Neural progenitor cell (in vitro differentiated cells): Measurements from ENCODE around the gene DTNA. TPM values are rescaled to one million over a fixed set of nuclear protein-coding genes. Genes with fewer than 3 reads are reported as not detected.

Source experiments
- DNase-seq: peaks from one replicate; pipeline ENCODE4 v3.0.0-alpha.2; 2016; ENCODE audit warnings: low spot score
- H2AFZ ChIP-seq: fragments of 200-600 bp; sonication (generic); replicated peaks from 2 replicates; pipeline ENCODE4 v1.6.1; 2016; ENCODE audit warnings: antibody characterized with exemption
- H3F3A ChIP-seq: fragments of 200-600 bp; sonication (generic); 2 replicates; pipeline ENCODE4 v1.6.1; 2016; ENCODE audit warnings: antibody characterized with exemption, low read depth
- H3K27ac ChIP-seq: fragments of 200-600 bp; sonication (generic); 2 replicates; pipeline ENCODE4 v1.5.1; 2016; ENCODE audit warnings: mild to moderate bottlenecking
- H3K27me3 ChIP-seq: fragments of 200-600 bp; sonication (generic); 2 replicates; pipeline ENCODE4 v1.6.1; 2016; ENCODE audit warnings: mild to moderate bottlenecking, moderate library complexity
- H3K36me3 ChIP-seq: fragments of 200-600 bp; sonication (generic); 2 replicates; pipeline ENCODE4 v1.5.1; 2016
- H3K4me1 ChIP-seq: fragments of 200-600 bp; sonication (generic); 2 replicates; pipeline ENCODE4 v1.6.1; 2016; ENCODE audit warnings: mixed run types
- H3K4me2 ChIP-seq: fragments of 200-600 bp; sonication (generic); 2 replicates; pipeline ENCODE4 v1.6.1; 2016
- H3K4me3 ChIP-seq: fragments of 200-600 bp; sonication (generic); 2 replicates; pipeline ENCODE4 v1.5.1; 2016
- H3K79me2 ChIP-seq: fragments of 200-600 bp; sonication (generic); 2 replicates; pipeline ENCODE4 v1.6.1; 2016; ENCODE audit warnings: low read depth
- H3K9ac ChIP-seq: fragments of 200-600 bp; sonication (generic); 2 replicates; pipeline ENCODE4 v1.6.1; 2016
- H3K9me3 ChIP-seq: fragments of 200-600 bp; sonication (generic); 2 replicates; pipeline ENCODE4 v1.5.1; 2016; ENCODE audit warnings: low read depth
- H4K20me1 ChIP-seq: fragments of 200-600 bp; sonication (generic); 2 replicates; pipeline ENCODE4 v1.6.1; 2016; ENCODE audit warnings: low read depth
- H3K27ac Mint-ChIP-seq: 3 replicates; pipeline ENCODE4 v1.8.0; 2021; ENCODE audit warnings: mixed read lengths
- H3K27me3 Mint-ChIP-seq: 2 replicates; pipeline ENCODE4 v1.8.0; 2022; ENCODE audit warnings: low read depth, mild to moderate bottlenecking, inconsistent platforms, moderate library complexity, mixed read lengths; ENCODE audit not compliant: insufficient read depth
- H3K36me3 Mint-ChIP-seq: 3 replicates; pipeline ENCODE4 v1.8.0; 2021; ENCODE audit warnings: mixed read lengths
- H3K4me1 Mint-ChIP-seq: 3 replicates; pipeline ENCODE4 v1.8.0; 2021; ENCODE audit warnings: mixed read lengths
- H3K4me3 Mint-ChIP-seq: 3 replicates; pipeline ENCODE4 v1.8.0; 2021; ENCODE audit warnings: mild to moderate bottlenecking, moderate library complexity, mixed read lengths
- H3K9me3 Mint-ChIP-seq: 3 replicates; pipeline ENCODE4 v1.8.0; 2020; ENCODE audit warnings: mixed read lengths
- EZH2 ChIP-seq: fragments of 200-600 bp; sonication (generic); IDR thresholded peaks from 2 replicates; pipeline ENCODE4 v1.6.1; 2017; ENCODE audit warnings: antibody characterized with exemption, mild to moderate bottlenecking, moderate library complexity
- EZH2phosphoT487 ChIP-seq: fragments of 200-600 bp; sonication (generic); IDR thresholded peaks from 2 replicates; pipeline ENCODE4 v1.6.1; 2017; ENCODE audit warnings: antibody characterized with exemption
- total RNA-seq: library from RNA; depleted of rRNA; stranded (reverse); fragments of >200 nt; gene quantifications from 2 replicates; pipeline ENCODE4 v1.2.3, GENCODE V29; 2015; ENCODE audit warnings: low replicate concordance
- TF ChIP-seq, protein P1 (sequence below): fragments of 200-600 bp; sonication (generic); IDR thresholded peaks from 2 replicates; pipeline ENCODE4 v1.5.1; 2017; ENCODE audit warnings: antibody characterized with exemption, mild to moderate bottlenecking

DTNA gene
- total RNA-seq, 1 donor from 2014 or later, result 15.0 TPM

DNA sequence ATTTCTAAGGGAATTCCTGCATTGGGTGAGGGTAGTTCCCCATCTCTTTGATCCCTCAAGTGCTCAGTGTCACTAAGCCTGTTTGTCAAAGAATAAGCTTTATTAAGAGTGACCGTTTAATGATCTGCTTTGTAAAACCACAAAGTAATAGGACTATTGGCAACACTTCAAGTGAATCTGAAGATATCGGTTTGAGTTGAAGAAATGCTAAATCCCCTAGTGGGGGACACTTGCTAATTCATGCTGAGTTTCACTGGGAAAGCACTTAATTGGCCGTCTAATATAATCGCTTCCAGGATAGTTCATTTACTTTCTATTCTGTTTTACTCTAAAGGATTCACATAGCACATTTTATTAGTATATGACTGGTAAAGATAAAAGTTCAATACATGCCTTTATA, 54.4 kb downstream of the DTNA start:
- Mint-ChIP-seq H3K27me3 (no peaks in the 10 kb centered on the region), H3K9me3 (no peaks in the 10 kb centered on the region), H3K4me3 (no peak overlapping the region), H3K27ac (no peak overlapping the region), H3K36me3 (peaks cover 20% of the 10 kb centered on the region), H3K4me1 (peaks cover 11% of the 10 kb centered on the region)
- Histone ChIP-seq H3K36me3 (no peaks in the 10 kb centered on the region), H3K27ac (no peak overlapping the region), H2AFZ (no peak overlapping the region), H4K20me1 (no peaks in the 10 kb centered on the region), H3K9ac (no peak overlapping the region), H3K27me3 (no peaks in the 10 kb centered on the region), H3K4me3 (no peak overlapping the region), H3K9me3 (no peaks in the 10 kb centered on the region), H3K79me2 (no peaks in the 10 kb centered on the region), H3K4me2 (no peak overlapping the region), H3F3A (no peaks in the 10 kb centered on the region), H3K4me1 (no peaks in the 10 kb centered on the region)
- DNase-seq, result no peak
- TF ChIP-seq EZH2phosphoT487, result no peak
- TF ChIP-seq EZH2, result no peak
- TF ChIP-seq, protein P1, sequence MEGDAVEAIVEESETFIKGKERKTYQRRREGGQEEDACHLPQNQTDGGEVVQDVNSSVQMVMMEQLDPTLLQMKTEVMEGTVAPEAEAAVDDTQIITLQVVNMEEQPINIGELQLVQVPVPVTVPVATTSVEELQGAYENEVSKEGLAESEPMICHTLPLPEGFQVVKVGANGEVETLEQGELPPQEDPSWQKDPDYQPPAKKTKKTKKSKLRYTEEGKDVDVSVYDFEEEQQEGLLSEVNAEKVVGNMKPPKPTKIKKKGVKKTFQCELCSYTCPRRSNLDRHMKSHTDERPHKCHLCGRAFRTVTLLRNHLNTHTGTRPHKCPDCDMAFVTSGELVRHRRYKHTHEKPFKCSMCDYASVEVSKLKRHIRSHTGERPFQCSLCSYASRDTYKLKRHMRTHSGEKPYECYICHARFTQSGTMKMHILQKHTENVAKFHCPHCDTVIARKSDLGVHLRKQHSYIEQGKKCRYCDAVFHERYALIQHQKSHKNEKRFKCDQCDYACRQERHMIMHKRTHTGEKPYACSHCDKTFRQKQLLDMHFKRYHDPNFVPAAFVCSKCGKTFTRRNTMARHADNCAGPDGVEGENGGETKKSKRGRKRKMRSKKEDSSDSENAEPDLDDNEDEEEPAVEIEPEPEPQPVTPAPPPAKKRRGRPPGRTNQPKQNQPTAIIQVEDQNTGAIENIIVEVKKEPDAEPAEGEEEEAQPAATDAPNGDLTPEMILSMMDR, result no peak

DNA sequence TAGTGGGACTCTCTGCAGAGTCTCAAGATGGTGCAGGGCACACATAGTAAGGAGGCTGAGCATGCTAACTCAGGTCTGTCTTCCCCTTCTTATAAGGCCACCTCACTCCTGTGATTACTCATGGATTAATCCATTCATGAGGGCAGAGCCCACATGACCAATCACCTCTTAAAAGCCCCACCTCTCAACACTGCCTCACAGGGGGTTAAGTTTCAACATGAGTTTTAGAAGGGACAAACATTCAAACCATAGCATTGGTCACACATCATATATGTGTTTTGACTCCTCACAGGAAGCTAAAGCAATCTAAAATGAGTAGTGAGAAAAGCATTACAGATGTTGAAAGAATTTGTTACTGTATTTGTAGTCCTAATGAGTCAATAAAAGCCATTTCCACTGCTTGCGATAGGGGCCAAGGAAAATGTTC, 57.5 kb downstream of the DTNA start:
- H3K4me1 Mint-ChIP-seq, result peaks cover 11% of the 10 kb centered on the region
- no peak overlapping the region for H3K4me3 Mint-ChIP-seq
- peaks cover 2% of the 10 kb centered on the region for H3K9me3 Mint-ChIP-seq
- H3K36me3 Mint-ChIP-seq, result peaks cover 20% of the 10 kb centered on the region
- H3K27me3 Mint-ChIP-seq, result no peaks in the 10 kb centered on the region
- H3F3A ChIP-seq, result no peaks in the 10 kb centered on the region
- H3K4me3 ChIP-seq, result no peak overlapping the region
- no peaks in the 10 kb centered on the region for H4K20me1 ChIP-seq
- H3K4me1 ChIP-seq, result no peaks in the 10 kb centered on the region
- H3K36me3 ChIP-seq, result no peaks in the 10 kb centered on the region
- H3K9ac ChIP-seq, result no peak overlapping the region
- TF ChIP-seq, protein P1, result no peak
- TF ChIP-seq EZH2phosphoT487, result no peak
- no peak overlapping the region for H3K27ac Mint-ChIP-seq
- no peaks in the 10 kb centered on the region for H3K9me3 ChIP-seq
- no peaks in the 10 kb centered on the region for H3K79me2 ChIP-seq
- H3K27ac ChIP-seq, result no peak overlapping the region
- DNase-seq, result no peak
- no peak overlapping the region for H2AFZ ChIP-seq
- H3K27me3 ChIP-seq, result no peaks in the 10 kb centered on the region
- H3K4me2 ChIP-seq, result no peak overlapping the region

DNA sequence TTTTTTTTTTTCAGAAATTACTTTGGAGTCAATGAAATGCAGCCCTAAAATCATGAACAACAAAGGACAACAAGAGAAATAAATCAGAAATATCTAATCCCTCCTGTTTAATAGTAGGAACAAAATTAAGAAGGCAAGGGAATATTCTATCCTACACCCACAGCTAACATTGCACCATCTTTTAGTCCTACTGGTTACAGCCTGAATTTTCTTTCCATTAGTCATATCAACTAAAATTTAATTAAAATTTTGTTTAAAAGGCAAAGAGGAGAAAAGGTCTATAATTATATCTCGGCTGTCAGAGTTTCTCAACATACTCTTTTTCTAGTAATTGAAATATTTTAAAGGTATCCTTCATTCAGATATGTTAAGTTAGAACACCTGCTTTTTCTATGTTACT, 61.9 kb downstream of the DTNA start:
- TF ChIP-seq EZH2, result no peak
- TF ChIP-seq, protein P1, result no peak
- no peak for TF ChIP-seq EZH2phosphoT487

More for the DNA sequence above, 61.9 kb downstream of the DTNA start:
- no peak overlapping the region for H3K27ac Mint-ChIP-seq
- Histone ChIP-seq H3K27me3 (no peaks in the 10 kb centered on the region), H2AFZ (no peak overlapping the region), H3K9ac (no peak overlapping the region), H3K9me3 (no peaks in the 10 kb centered on the region), H3K4me1 (no peaks in the 10 kb centered on the region), H3K79me2 (no peaks in the 10 kb centered on the region), H3K4me3 (no peak overlapping the region), H3K27ac (no peak overlapping the region), H3F3A (no peaks in the 10 kb centered on the region), H4K20me1 (no peaks in the 10 kb centered on the region), H3K36me3 (no peaks in the 10 kb centered on the region), H3K4me2 (no peak overlapping the region)
- H3K9me3 Mint-ChIP-seq, result peaks cover 4% of the 10 kb centered on the region
- no peak overlapping the region for H3K4me3 Mint-ChIP-seq
- H3K27me3 Mint-ChIP-seq, result peaks cover 2% of the 10 kb centered on the region
- DNase-seq, result no peak
- peaks cover 37% of the 10 kb centered on the region for H3K36me3 Mint-ChIP-seq
- H3K4me1 Mint-ChIP-seq, result no peaks in the 10 kb centered on the region
